Measurements from ENCODE around the gene CTSA.

DNA sequence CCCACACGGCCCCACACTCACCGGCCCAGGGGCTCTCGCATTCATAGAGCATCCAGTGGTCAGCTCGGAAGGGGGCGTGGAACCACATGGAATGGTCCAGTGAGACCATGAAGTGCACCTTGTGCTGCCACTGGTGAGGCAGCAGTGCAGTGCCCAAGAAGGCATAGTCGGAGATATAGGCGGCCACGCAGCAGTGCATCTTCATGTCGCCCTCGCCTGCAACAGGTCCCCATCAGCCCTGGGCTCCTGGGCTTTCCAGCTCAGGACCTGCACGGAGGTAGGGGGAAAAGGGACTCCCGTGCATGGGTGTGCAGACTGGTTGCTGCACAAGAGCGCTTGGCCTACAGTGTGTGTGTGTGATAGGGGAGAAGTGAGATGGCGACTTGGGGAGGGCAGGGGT is 47.6 kb upstream of the CTSA start:
- TF ChIP-seq, protein P1, sequence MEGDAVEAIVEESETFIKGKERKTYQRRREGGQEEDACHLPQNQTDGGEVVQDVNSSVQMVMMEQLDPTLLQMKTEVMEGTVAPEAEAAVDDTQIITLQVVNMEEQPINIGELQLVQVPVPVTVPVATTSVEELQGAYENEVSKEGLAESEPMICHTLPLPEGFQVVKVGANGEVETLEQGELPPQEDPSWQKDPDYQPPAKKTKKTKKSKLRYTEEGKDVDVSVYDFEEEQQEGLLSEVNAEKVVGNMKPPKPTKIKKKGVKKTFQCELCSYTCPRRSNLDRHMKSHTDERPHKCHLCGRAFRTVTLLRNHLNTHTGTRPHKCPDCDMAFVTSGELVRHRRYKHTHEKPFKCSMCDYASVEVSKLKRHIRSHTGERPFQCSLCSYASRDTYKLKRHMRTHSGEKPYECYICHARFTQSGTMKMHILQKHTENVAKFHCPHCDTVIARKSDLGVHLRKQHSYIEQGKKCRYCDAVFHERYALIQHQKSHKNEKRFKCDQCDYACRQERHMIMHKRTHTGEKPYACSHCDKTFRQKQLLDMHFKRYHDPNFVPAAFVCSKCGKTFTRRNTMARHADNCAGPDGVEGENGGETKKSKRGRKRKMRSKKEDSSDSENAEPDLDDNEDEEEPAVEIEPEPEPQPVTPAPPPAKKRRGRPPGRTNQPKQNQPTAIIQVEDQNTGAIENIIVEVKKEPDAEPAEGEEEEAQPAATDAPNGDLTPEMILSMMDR (IDR thresholded peaks at IDR 0.05; ENCODE audit: low read depth, low read length) = no peak
- no peak for TF ChIP-seq EZH2phosphoT487 (IDR thresholded peaks at IDR 0.05; ENCODE audit: low read depth)

Data from OCI-LY3 (cell line).